Gastroesophageal sphincter (tissue), 4 donors: Measurements from ENCODE around the gene CAMK1G. TPM values are rescaled to one million over a fixed set of nuclear protein-coding genes. Genes with fewer than 3 reads are reported as not detected.

Source experiments
- ATAC-seq: fragments of 150-250 bp; one replicate; pipeline ENCODE4 v1.9.1; 2016; ENCODE audit warnings: mild to moderate bottlenecking, moderate library complexity
- H3K27ac ChIP-seq, 4 donors: fragments of 200-600 bp; sonication (generic) in 3 of 4; 1 replicate in 3 of 4; 2 replicates in 1 of 4; pipeline ENCODE4 v1.5.1; 2016 to 2019
- H3K27me3 ChIP-seq: fragments of 200-600 bp; sonication (generic); one replicate; pipeline ENCODE4 v1.5.1; 2019
- H3K36me3 ChIP-seq, 2 donors: fragments of 200-600 bp; sonication (generic); one replicate each; pipeline ENCODE4 v1.5.1; 2019; ENCODE audit warnings: control low read depth in 1 of 2
- H3K4me1 ChIP-seq, 3 donors: fragments of 200-600 bp; sonication (generic); 1 replicate in 2 of 3; 2 replicates in 1 of 3; pipeline ENCODE4 v1.5.1; 2016 to 2019; ENCODE audit warnings: control low read depth in 2 of 3
- H3K4me3 ChIP-seq, 2 donors: fragments of 200-600 bp; sonication (generic); one replicate each; pipeline ENCODE4 v1.5.1; 2019; ENCODE audit warnings: mild to moderate bottlenecking in 1 of 2, moderate library complexity in 1 of 2
- H3K9me3 ChIP-seq, 3 donors: fragments of 200-600 bp; sonication (generic); one replicate each; pipeline ENCODE4 v1.5.1; 2017 to 2019; ENCODE audit warnings: control low read depth in 2 of 3
- EP300 ChIP-seq: sonication (generic); formaldehyde crosslinking; IDR thresholded peaks from one replicate; pipeline ENCODE4 v1.6.1; 2017; ENCODE audit warnings: antibody characterized with exemption, mild to moderate bottlenecking
- POLR2A ChIP-seq, 2 donors: fragments of 450-650 bp; IDR thresholded peaks; one replicate each; pipeline ENCODE4 v1.6.1; 2017; ENCODE audit warnings: antibody characterized with exemption in 2 of 2, mild to moderate bottlenecking in 2 of 2, moderate library complexity in 1 of 2
- POLR2AphosphoS5 ChIP-seq: sonication (generic); formaldehyde crosslinking; IDR thresholded peaks from one replicate; pipeline ENCODE4 v1.6.1; 2017; ENCODE audit warnings: antibody characterized with exemption
- WGBS, 2 donors: methylation state at CpG; one replicate each; pipeline ENCODE4 v1.1.5; 2018; ENCODE audit warnings: low coverage in 1 of 2; 5-methylcytosine and 5-hydroxymethylcytosine counted together
- total RNA-seq, 4 donors: library from RNA; depleted of rRNA; stranded (reverse); fragments of >200 nt; gene quantifications; one replicate each; pipeline ENCODE4 v1.1.0, GENCODE V29; 2016
- TF ChIP-seq, protein P1 (sequence below), 4 experiments: fragments of 200-600 bp in 2 of 4; fragments of 450-650 bp in 2 of 4; sonication (generic) in 1 of 4; IDR thresholded peaks; one replicate each; pipeline ENCODE4 v1.5.1; 2017 to 2019; ENCODE audit warnings: antibody characterized with exemption in 4 of 4, mild to moderate bottlenecking in 2 of 4, moderate library complexity in 2 of 4

Gene CAMK1G
- total RNA-seq, 4 donors from 2014 or later = 0.19 to 6.8 (median 0.84) TPM

DNA sequence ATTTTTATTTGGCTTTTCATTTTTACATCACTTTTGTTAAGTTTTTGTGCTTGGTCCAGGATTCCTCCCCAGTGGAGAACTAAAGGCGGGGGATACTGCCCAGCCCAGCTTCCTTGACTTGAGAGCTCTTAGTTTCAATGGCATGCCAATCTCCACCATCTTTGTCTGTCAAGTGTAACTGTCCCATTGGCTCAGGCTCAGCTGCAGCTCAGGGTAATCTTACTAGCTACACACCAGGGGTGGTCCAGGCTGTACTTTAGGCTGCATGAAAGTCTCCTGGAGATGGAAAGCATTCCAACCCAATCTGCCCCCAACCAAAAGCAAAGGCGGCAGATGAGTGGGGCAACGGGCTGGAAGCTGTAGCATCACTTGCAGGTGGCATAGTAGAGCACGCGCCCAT, 31.4 kb downstream of the CAMK1G start:
- no peaks in the 10 kb centered on the region for H3K36me3 ChIP-seq
- H3K4me1 ChIP-seq = no peaks in the 10 kb centered on the region
- WGBS, 2 donors = 70 to 80% methylated on average over 1 of the region's 5 CpGs
- H3K27ac ChIP-seq = no peak overlapping the region
- TF ChIP-seq EP300 = no peak
- no peak for TF ChIP-seq POLR2AphosphoS5
- TF ChIP-seq, protein P1, sequence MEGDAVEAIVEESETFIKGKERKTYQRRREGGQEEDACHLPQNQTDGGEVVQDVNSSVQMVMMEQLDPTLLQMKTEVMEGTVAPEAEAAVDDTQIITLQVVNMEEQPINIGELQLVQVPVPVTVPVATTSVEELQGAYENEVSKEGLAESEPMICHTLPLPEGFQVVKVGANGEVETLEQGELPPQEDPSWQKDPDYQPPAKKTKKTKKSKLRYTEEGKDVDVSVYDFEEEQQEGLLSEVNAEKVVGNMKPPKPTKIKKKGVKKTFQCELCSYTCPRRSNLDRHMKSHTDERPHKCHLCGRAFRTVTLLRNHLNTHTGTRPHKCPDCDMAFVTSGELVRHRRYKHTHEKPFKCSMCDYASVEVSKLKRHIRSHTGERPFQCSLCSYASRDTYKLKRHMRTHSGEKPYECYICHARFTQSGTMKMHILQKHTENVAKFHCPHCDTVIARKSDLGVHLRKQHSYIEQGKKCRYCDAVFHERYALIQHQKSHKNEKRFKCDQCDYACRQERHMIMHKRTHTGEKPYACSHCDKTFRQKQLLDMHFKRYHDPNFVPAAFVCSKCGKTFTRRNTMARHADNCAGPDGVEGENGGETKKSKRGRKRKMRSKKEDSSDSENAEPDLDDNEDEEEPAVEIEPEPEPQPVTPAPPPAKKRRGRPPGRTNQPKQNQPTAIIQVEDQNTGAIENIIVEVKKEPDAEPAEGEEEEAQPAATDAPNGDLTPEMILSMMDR (IDR thresholded peaks at IDR 0.05) = no peak
- no peak for TF ChIP-seq POLR2A (IDR thresholded peaks at IDR 0.05)
- no peaks in the 10 kb centered on the region for H3K9me3 ChIP-seq
- no peak for ATAC-seq
- H3K4me3 ChIP-seq = no peak overlapping the region
- H3K27me3 ChIP-seq = no peaks in the 10 kb centered on the region

- Histone ChIP-seq H3K27ac (no peak overlapping the region), H3K9me3 (no peaks in the 10 kb centered on the region), H3K27me3 (no peaks in the 10 kb centered on the region), H3K36me3 (no peaks in the 10 kb centered on the region), H3K4me1 (peaks cover 0 to 10% (median 0%) of the 10 kb centered on the region in 3 donors), H3K4me3 (no peak overlapping the region)
- TF ChIP-seq EP300 (no peak), POLR2A (IDR thresholded peaks at IDR 0.05) (no peak)
- TF ChIP-seq, protein P1 (IDR thresholded peaks at IDR 0.05) = no peak
- ATAC-seq = no peak
- WGBS, 2 donors = 94 to 100% methylated on average over 2 to 4 of the region's 5 CpGs
Measured at GRCh38 chr1:209616366-209617046, 33.0 kb downstream of the CAMK1G start.

- 94 to 100% methylated on average over 1 to 2 of the region's 10 CpGs for WGBS, 2 donors
- ATAC-seq = no peak
- Histone ChIP-seq H3K27me3 (no peaks in the 10 kb centered on the region), H3K4me1 (peaks cover 0 to 17% (median 0%) of the 10 kb centered on the region in 3 donors), H3K9me3 (no peaks in the 10 kb centered on the region), H3K27ac (no peak overlapping the region), H3K4me3 (no peak overlapping the region), H3K36me3 (no peaks in the 10 kb centered on the region)
- TF ChIP-seq POLR2AphosphoS5 = no peak
- TF ChIP-seq POLR2A (IDR thresholded peaks at IDR 0.05) = no peak
- no peak for TF ChIP-seq EP300
- TF ChIP-seq, protein P1 (IDR thresholded peaks at IDR 0.05) = no peak
Measured at GRCh38 chr1:209617047-209617673, 33.6 kb downstream of the CAMK1G start.

DNA sequence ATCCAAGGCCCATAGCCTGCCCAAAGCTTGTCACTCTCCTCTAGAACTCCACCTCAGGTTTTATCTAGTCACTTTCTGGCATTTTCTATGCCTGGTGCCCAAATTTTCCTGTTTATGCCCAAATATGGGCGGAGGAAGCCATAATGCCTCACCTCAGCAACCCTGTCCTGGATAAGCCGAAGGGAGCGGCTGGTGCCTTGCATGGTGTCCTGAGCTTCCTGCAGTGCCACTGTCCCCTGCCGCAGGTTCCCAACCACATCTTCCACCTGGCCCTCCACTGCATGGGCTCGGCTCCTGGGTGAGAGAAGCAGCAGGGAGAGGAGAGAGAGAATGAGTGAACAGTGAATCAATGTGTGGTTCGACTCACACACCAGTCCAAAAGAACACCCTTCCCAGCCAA, 34.2 kb downstream of the CAMK1G start:
- no peak for ATAC-seq
- peaks cover 0 to 20% (median 0%) of the 10 kb centered on the region in 3 donors for H3K4me1 ChIP-seq
- TF ChIP-seq POLR2A (IDR thresholded peaks at IDR 0.05) (no peak), EP300 (no peak), POLR2AphosphoS5 (no peak)
- TF ChIP-seq, protein P1 (IDR thresholded peaks at IDR 0.05) = no peak
- H3K36me3 ChIP-seq = no peaks in the 10 kb centered on the region
- no peaks in the 10 kb centered on the region for H3K27me3 ChIP-seq
- no peaks in the 10 kb centered on the region for H3K9me3 ChIP-seq
- H3K27ac ChIP-seq = no peak overlapping the region
- H3K4me3 ChIP-seq = no peak overlapping the region
- 92% methylated on average over 3 of the region's 6 CpGs; no CpG with 5 or more reads in 1 of the 2 donors for WGBS, 2 donors

DNA sequence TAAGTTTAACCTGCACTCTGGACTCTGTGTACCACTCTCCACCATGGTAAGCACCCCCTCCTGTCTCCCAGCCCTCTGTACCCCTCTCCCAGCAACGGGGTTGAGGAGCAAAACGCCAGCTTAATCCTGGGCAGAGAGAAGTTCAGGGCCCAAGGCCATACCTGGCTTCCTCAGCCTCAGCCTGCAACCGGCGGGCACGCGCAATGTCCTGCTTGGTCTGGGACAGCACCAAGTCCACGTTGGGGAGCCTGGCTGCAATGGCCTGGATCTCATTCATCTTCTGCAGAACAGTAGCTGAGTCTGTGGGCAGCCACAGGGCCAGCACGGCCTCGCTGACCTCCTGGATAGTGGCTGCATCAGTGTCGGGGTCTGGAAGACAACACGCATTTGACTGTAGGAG, 34.8 kb downstream of the CAMK1G start:
- WGBS, 2 donors = no CpG with 5 or more reads among the region's 11 CpGs
- TF ChIP-seq POLR2A (IDR thresholded peaks at IDR 0.05) = no peak
- no peak for TF ChIP-seq EP300
- TF ChIP-seq, protein P1 (IDR thresholded peaks at IDR 0.05) = no peak
- TF ChIP-seq POLR2AphosphoS5 = no peak
- Histone ChIP-seq H3K27me3 (no peaks in the 10 kb centered on the region), H3K4me3 (no peak overlapping the region), H3K4me1 (peaks cover 0 to 20% (median 0%) of the 10 kb centered on the region in 3 donors), H3K27ac (no peak overlapping the region), H3K36me3 (no peaks in the 10 kb centered on the region), H3K9me3 (no peaks in the 10 kb centered on the region)
- no peak for ATAC-seq
